ENCODE data around the gene ETNPPL.

The ETNPPL gene

DNA sequence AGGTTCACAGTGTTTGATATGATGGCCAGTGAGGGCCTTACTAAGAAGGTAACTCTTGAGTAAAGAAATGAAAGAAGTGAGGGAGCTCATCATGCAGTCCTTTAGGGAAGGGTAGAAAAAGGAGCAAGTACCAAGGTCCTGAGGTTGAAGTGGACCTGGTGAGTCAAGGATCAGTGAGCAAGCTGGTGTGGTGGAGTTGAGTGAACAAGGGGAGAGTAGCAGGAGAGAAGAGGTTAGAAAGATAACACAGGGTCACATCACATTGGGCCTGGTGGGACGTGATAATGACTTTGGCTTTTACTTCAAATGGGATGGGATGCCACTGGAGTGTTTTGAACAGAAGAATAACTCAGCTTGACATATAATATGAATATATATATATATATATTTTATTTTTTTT is 67.8 kb downstream of the ETNPPL start:
- no peak for DNase-seq (ENCODE audit: low read depth)

GRCh38 chr4:108694423-108694822 is 68.4 kb downstream of the ETNPPL start:
- no peak for DNase-seq (ENCODE audit: low read depth)

DNA sequence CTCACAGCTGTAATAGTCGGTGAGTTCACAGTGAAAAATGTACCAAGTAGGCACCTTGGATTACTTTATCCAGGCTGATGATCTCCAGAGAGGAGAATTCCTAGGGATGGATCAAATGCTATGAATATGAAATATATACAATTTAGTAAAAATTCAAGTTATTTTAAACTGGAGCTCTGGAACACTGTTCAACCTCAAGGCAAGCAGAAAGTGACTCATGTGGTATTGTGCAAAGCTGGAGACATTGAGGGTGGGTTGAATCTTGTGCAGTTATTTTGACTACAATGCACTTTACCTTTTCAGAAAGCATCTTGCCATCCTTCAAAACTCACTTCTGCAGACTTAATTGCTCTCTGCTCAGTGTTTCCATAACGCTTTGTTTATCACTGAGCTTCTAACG is 69.0 kb downstream of the ETNPPL start:
- DNase-seq (ENCODE audit: low read depth), result no peak

GRCh38 chr4:108693211-108693610 is 69.6 kb downstream of the ETNPPL start:
- no peak for DNase-seq (ENCODE audit: low read depth)
